HEK293 (cell line): ENCODE measurements around the gene PRKAG2.

Source experiments
- CTCF ChIP-seq: fragments of 450-650 bp; formaldehyde crosslinking; IDR thresholded peaks from 2 replicates; pipeline ENCODE4 v1.5.1; 2016; ENCODE audit warnings: missing biosample characterization, missing genetic modification characterization
- INSM2 ChIP-seq: fragments of 450-650 bp; formaldehyde crosslinking; IDR thresholded peaks from 2 replicates; pipeline ENCODE4 v1.5.1; 2016; ENCODE audit warnings: missing biosample characterization, missing genetic modification characterization
- KLF16 ChIP-seq: fragments of 450-650 bp; formaldehyde crosslinking; IDR thresholded peaks from 2 replicates; pipeline ENCODE4 v1.5.1; 2017; ENCODE audit warnings: missing biosample characterization, missing genetic modification characterization
- PRDM2 ChIP-seq: fragments of 450-650 bp; formaldehyde crosslinking; IDR thresholded peaks from 2 replicates; pipeline ENCODE4 v1.5.1; 2016; ENCODE audit warnings: missing biosample characterization, missing genetic modification characterization, borderline replicate concordance
- SALL2 ChIP-seq: fragments of 450-650 bp; formaldehyde crosslinking; IDR thresholded peaks from 2 replicates; pipeline ENCODE4 v1.5.0; 2017; ENCODE audit warnings: missing biosample characterization, mild to moderate bottlenecking, missing genetic modification characterization, borderline replicate concordance
- ZBTB20 ChIP-seq: fragments of 450-650 bp; formaldehyde crosslinking; IDR thresholded peaks from 2 replicates; pipeline ENCODE4 v1.5.1; 2016; ENCODE audit warnings: missing biosample characterization, missing genetic modification characterization
- ZNF202 ChIP-seq: fragments of 450-650 bp; formaldehyde crosslinking; IDR thresholded peaks from 2 replicates; pipeline ENCODE4 v1.5.1; 2016; ENCODE audit warnings: missing biosample characterization, missing genetic modification characterization, borderline replicate concordance
- ZNF248 ChIP-seq: fragments of 450-650 bp; formaldehyde crosslinking; IDR thresholded peaks from 2 replicates; pipeline ENCODE4 v1.5.1; 2017; ENCODE audit warnings: missing biosample characterization, missing genetic modification characterization
- ZNF449 ChIP-seq: fragments of 450-650 bp; formaldehyde crosslinking; IDR thresholded peaks from 2 replicates; pipeline ENCODE4 v1.5.1; 2017; ENCODE audit warnings: missing biosample characterization, mild to moderate bottlenecking, missing genetic modification characterization, moderate library complexity
- ZNF518A ChIP-seq: fragments of 450-650 bp; formaldehyde crosslinking; conservative IDR thresholded peaks from 2 replicates; pipeline ENCODE4 v1.5.1; 2016; ENCODE audit warnings: low read depth, missing biosample characterization, missing genetic modification characterization
- ZNF530 ChIP-seq: fragments of 450-650 bp; formaldehyde crosslinking; IDR thresholded peaks from 2 replicates; pipeline ENCODE4 v1.5.1; 2016; ENCODE audit warnings: low read depth, missing biosample characterization, missing genetic modification characterization
- ZNF560 ChIP-seq: fragments of 450-650 bp; formaldehyde crosslinking; IDR thresholded peaks from 2 replicates; pipeline ENCODE4 v1.5.1; 2017; ENCODE audit warnings: missing biosample characterization, missing genetic modification characterization, borderline replicate concordance
- ZNF600 ChIP-seq: fragments of 450-650 bp; formaldehyde crosslinking; IDR thresholded peaks from 2 replicates; pipeline ENCODE4 v1.5.1; 2016; ENCODE audit warnings: missing biosample characterization, missing genetic modification characterization
- ZNF624 ChIP-seq: fragments of 450-650 bp; formaldehyde crosslinking; IDR thresholded peaks from 2 replicates; pipeline ENCODE4 v1.5.1; 2017; ENCODE audit warnings: missing biosample characterization, missing genetic modification characterization
- ZNF791 ChIP-seq: fragments of 450-650 bp; formaldehyde crosslinking; IDR thresholded peaks from 2 replicates; pipeline ENCODE4 v1.5.1; 2016; ENCODE audit warnings: missing biosample characterization, missing genetic modification characterization
- ZNF843 ChIP-seq: fragments of 450-650 bp; formaldehyde crosslinking; IDR thresholded peaks from 2 replicates; pipeline ENCODE4 v1.5.1; 2016; ENCODE audit warnings: missing biosample characterization, missing genetic modification characterization
- ZSCAN30 ChIP-seq: fragments of 450-650 bp; IDR thresholded peaks from 2 replicates; pipeline ENCODE4 v1.5.1; 2018; ENCODE audit warnings: missing biosample characterization, mild to moderate bottlenecking, missing genetic modification characterization, moderate library complexity
- TF ChIP-seq, protein P1 (sequence below): fragments of 450-650 bp; IDR thresholded peaks from 2 replicates; pipeline ENCODE4 v1.5.1; 2018; ENCODE audit warnings: missing biosample characterization, missing genetic modification characterization
- TF ChIP-seq, protein P2 (sequence below): fragments of 450-650 bp; formaldehyde crosslinking; IDR thresholded peaks from 2 replicates; pipeline ENCODE4 v1.5.1; 2017; ENCODE audit warnings: missing biosample characterization, missing genetic modification characterization

Gene PRKAG2

DNA sequence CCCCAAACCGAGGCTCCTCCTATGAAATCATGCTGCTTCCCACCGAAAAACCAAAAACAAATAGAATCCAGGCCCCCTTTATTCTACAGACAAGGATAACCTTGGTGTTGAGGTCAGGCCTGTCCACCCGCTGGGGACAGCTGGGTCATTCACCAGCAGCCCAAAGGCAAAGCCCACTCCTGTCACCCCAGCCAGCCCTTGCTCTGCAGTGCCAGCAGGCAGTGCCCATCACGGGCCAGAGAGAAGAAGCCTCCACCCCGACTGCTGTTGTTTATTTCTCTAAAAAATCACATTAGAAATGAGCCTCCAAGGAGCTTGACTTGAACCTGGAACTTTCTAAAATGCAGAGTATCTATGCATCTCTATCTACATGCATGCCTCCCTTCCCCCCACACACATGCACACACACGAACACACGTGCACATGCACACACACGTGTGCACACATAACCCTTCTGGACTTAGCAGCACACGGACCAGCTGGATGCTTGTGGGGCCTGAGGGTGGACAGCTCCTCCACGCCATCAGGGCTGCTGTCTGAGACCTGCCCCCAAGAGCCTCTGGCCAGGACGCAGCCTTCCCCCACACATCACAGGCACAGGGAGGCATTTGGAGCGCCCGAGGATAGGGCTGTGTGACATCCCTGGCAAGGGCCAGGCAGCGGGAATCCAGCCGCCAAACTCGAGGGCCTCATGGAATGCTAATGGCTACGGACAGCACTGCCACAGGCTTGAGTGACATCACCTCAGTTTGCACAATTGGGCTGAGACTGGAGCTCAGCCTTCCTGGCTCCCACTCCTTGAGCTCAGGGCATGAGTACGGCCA, 22.8 kb downstream of the PRKAG2 start (continued):
- TF ChIP-seq PRDM2 (tag by site-specific recombination), result no peak
- no peak for TF ChIP-seq ZNF202 (tag by site-specific recombination)
- TF ChIP-seq ZNF791 (tag by site-specific recombination), result no peak
- no peak for TF ChIP-seq ZNF843 (tag by site-specific recombination)
- TF ChIP-seq ZNF600 (tag by site-specific recombination), result peak; percentile 77
- TF ChIP-seq INSM2 (tag by site-specific recombination), result peak; percentile 69
- no peak for TF ChIP-seq CTCF (tag by site-specific recombination)
- TF ChIP-seq SALL2 (tag by site-specific recombination), result no peak
- TF ChIP-seq ZBTB20 (tag by site-specific recombination), result peak; percentile 27; the same call in 1 of the 2 replicates
- TF ChIP-seq ZNF248 (tag by site-specific recombination), result no peak
- no peak for TF ChIP-seq ZSCAN30 (tag by site-specific recombination)
- TF ChIP-seq KLF16 (tag by site-specific recombination), result no peak
- TF ChIP-seq, protein P1, sequence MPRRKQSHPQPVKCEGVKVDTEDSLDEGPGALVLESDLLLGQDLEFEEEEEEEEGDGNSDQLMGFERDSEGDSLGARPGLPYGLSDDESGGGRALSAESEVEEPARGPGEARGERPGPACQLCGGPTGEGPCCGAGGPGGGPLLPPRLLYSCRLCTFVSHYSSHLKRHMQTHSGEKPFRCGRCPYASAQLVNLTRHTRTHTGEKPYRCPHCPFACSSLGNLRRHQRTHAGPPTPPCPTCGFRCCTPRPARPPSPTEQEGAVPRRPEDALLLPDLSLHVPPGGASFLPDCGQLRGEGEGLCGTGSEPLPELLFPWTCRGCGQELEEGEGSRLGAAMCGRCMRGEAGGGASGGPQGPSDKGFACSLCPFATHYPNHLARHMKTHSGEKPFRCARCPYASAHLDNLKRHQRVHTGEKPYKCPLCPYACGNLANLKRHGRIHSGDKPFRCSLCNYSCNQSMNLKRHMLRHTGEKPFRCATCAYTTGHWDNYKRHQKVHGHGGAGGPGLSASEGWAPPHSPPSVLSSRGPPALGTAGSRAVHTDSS (tag by site-specific recombination), result no peak
- no peak for TF ChIP-seq ZNF560 (tag by site-specific recombination)
- no peak for TF ChIP-seq ZNF624 (tag by site-specific recombination)
- TF ChIP-seq ZNF530 (tag by site-specific recombination), result no peak
- no peak for TF ChIP-seq ZNF449
- no peak for TF ChIP-seq ZNF518A (tag by site-specific recombination)
- TF ChIP-seq, protein P2, sequence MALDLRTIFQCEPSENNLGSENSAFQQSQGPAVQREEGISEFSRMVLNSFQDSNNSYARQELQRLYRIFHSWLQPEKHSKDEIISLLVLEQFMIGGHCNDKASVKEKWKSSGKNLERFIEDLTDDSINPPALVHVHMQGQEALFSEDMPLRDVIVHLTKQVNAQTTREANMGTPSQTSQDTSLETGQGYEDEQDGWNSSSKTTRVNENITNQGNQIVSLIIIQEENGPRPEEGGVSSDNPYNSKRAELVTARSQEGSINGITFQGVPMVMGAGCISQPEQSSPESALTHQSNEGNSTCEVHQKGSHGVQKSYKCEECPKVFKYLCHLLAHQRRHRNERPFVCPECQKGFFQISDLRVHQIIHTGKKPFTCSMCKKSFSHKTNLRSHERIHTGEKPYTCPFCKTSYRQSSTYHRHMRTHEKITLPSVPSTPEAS (tag by site-specific recombination), result peak; percentile 58; the same call in 1 of the 2 replicates
